ENCODE results near the gene GJB1. TPM values are rescaled to one million over a fixed set of nuclear protein-coding genes. Genes with fewer than 3 reads are reported as not detected.

The GJB1 gene
- total RNA-seq, 2 donors from 2014 or later = 0.16 TPM; not detected in 1

DNA sequence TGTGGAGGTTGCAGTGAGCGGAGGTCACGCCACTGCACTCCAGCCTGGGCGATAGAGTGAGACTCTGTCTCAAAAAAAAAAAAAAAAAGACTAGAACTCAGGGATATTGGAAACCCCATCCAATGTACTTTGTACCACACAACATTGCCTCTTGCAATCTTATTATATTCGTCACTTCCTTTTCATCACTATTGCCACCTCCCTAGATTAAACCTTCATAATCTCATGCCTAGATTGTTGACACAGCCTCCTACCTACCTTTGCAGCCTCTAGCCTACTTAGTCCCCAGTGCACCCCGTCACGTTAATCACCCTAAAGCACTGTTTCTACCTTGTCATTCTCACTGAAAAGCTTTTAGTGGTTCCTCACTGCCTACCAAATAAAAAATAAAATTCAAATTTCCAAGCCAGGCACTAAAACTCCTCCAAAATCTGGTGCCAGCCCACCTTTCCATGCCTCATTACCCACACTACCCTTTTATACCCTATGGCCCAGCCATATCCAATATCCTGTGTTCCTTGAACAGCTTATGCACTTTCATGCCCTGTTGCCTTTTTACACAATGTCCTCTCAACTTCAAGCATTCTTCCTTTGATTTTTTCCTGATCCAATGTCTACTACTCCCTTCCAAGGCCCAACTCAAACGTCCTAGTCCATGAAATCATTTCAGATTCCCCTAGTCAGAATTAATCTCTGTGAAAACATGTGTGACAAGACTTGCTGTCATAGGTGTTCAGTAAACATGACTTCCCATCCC is 23.6 kb upstream of the GJB1 start:
- H3K9me3 Mint-ChIP-seq = no peaks in the 10 kb centered on the region
- H3K36me3 Mint-ChIP-seq = peaks cover 6 to 23% of the 10 kb centered on the region in 2 donors
- DNase-seq (ENCODE audit: low spot score in 2 of 2) (no peak), ATAC-seq (no peak)
- H3K27ac Mint-ChIP-seq = no peak overlapping the region

DNA sequence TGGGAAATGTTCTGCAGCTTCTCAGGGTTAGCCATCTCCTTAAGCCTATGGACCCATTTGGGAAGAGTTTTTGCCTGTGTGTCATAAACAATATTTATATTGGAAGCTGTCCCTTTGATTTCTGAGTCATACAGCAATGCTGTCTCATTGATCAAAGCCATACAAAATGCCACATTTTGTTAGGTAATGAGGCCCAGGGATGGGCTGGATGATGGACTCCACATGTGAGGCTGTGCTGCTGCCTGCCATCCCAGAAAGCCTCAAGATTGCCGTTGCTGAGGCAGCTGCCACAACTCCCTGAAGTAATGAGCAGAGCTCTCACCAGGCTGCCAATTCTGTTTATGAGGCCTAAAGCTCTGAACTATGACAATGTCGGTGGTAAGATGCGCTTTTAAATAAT is 12.2 kb upstream of the GJB1 start:
- H3K27ac Mint-ChIP-seq = peak overlapping the region in 1 of 2 donors; percentile 72
- ATAC-seq (no peak), DNase-seq (ENCODE audit: low spot score in 2 of 2) (no peak)
- no peaks in the 10 kb centered on the region for H3K36me3 Mint-ChIP-seq
- no peaks in the 10 kb centered on the region for H3K9me3 Mint-ChIP-seq

DNA sequence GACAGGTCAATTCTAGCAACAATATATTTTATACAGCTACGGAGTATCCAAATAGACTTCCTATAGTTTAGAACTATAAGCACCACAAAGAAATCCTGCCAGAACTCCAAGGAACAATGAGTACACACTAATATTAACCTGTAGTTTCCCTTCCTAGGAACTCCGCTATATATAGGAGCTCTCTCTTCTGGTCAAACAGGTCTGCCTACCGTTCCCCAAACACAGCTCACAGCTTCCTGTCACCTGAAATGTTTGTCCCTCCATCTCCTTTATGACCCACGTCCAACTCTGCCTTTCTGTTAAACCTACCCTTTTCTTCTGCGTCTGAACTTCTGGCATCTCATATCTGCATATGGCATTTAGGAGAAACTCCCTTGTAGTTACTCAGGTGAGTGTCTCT is 10.5 kb upstream of the GJB1 start:
- no peak overlapping the region for H3K27ac Mint-ChIP-seq
- DNase-seq (ENCODE audit: low spot score in 2 of 2) = no peak
- no peaks in the 10 kb centered on the region for H3K9me3 Mint-ChIP-seq
- ATAC-seq = no peak
- no peaks in the 10 kb centered on the region for H3K36me3 Mint-ChIP-seq

DNA sequence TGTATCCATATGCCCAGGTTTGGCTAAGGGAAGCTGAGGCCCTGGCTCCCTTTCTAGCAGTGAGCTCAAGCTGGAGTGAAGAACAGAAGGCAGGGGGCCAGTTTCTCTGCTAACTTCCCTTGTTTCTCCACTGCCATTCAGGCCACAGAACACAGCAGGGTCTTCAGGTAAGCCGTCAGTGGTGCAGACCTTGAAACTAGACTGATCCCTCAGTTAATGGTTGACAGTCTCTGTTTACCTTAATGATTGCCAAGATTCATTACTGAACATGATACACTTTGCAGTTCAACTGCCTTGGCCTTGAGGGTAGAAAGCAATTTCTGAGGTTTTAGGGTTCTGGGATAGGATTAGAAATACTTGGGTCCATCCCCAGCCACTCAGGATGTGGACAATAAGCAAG is 8.9 kb upstream of the GJB1 start:
- Mint-ChIP-seq H3K27ac (no peak overlapping the region), H3K9me3 (no peaks in the 10 kb centered on the region), H3K36me3 (no peaks in the 10 kb centered on the region)
- no peak for DNase-seq (ENCODE audit: low spot score in 2 of 2)
- no peak for ATAC-seq

DNA sequence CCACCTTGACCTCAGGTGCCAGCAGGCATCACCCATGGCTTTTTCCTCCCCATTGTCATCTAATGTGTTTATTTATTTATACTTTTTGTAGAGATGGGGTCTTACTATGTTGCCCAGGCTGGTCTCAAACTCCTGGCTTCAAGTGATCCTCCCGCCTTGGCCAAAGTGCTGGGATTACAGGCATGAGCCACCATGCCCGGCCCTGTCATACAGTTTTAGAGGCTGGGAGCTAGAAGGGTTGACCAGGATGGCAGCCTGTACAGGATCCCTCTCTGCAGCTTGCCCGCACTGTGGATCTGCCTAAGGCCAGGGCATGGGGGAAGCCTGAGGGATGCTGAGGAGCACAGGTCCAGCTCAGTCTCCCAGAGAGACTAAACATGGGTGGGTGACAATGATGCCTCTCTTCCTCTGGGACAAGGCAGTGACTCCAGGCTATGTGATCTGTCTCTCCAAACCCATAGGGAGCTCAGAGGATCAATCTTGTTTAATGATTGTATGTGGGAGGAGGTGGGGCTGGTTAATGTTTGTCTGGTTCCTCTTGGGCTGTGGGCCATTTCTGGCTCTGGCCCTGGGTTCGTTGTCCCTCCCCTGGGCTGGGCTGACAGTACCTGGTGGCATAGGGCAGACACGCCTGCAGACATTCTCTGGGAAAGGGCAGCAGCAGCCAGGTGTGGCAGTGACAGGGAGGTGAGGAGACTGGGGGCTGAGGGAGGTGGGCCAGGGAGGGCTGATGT is 8.3 kb upstream of the GJB1 start:
- ATAC-seq = no peak
- Mint-ChIP-seq H3K36me3 (no peaks in the 10 kb centered on the region), H3K9me3 (no peaks in the 10 kb centered on the region), H3K27ac (no peak overlapping the region)
- DNase-seq (ENCODE audit: low spot score in 2 of 2) = no peak

DNA sequence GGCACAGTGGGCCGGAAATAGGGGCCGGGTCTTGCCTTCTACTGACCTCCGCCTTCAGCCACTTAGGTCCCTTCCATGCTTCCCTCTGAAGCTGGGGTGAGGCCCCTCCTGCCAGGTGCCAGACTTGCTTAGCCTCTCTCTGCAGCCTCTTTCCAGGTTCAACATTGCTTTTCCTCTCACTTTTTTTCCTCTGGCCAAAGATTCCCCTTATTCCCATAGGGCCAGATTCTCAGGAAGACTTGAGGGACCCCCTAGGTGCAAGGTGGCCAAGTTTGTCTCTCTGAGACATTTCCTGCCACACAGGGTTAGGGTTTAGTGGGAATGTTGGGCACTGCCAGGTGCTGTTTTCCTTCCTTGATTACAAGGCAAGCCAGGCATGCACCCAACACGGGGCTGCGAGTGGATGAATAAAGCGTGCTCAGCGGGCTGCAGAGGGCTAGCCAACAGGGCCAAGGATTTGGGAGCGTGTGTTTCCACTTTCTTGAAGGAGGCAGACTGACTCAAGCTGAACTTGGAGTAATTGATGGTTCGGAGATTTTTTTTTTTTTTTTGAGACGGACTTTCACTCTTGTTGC is 7.6 kb upstream of the GJB1 start:
- ATAC-seq (no peak), DNase-seq (ENCODE audit: low spot score in 2 of 2) (no peak)
- Mint-ChIP-seq H3K9me3 (no peaks in the 10 kb centered on the region), H3K36me3 (no peaks in the 10 kb centered on the region), H3K27ac (no peak overlapping the region)

DNA sequence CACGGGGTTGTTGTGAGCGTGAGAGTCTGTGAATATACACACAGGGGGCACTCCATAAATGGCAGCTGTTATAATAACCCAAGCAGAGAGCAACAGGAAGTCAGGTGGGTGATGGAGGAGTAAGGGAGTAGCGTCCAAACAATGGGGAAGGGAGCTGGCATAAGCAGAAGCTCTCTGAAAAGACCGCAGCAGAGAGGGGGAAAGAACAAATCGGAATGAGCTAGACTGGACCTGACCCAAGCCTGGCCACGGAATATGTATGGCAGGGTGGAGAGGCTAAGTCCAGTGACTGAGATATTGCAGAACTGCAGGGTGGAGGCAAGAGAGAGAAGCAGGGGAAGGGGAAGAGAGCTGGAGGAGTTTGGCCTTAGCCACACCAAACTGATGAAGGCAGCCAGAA is 6.5 kb upstream of the GJB1 start:
- H3K36me3 Mint-ChIP-seq = no peaks in the 10 kb centered on the region
- no peak for DNase-seq (ENCODE audit: low spot score in 2 of 2)
- H3K27ac Mint-ChIP-seq = peak overlapping the region in 1 of 2 donors; percentile 70
- ATAC-seq = no peak
- H3K9me3 Mint-ChIP-seq = no peaks in the 10 kb centered on the region

DNA sequence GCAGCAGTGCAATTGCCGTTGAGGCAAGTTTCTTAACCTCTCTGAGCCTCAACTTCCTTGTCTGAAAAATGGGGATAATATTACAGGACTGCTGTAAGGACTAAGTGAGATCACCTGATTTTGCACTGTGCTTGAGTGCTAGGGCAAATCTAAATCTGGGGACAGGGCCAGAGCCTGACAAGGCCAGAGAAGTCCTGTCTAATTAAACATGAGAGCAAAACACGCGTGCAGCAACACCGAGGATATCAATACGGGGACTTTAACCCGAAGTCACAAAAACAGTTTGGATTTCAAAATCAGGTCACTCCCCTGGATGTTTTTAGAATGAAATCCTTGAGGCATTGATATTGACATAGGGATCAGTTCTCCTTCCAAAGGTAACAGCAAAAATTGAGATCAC is 5.7 kb upstream of the GJB1 start:
- no peak for DNase-seq (ENCODE audit: low spot score in 2 of 2)
- H3K9me3 Mint-ChIP-seq = no peaks in the 10 kb centered on the region
- ATAC-seq = no peak
- no peaks in the 10 kb centered on the region for H3K36me3 Mint-ChIP-seq
- H3K27ac Mint-ChIP-seq = no peak overlapping the region

DNA sequence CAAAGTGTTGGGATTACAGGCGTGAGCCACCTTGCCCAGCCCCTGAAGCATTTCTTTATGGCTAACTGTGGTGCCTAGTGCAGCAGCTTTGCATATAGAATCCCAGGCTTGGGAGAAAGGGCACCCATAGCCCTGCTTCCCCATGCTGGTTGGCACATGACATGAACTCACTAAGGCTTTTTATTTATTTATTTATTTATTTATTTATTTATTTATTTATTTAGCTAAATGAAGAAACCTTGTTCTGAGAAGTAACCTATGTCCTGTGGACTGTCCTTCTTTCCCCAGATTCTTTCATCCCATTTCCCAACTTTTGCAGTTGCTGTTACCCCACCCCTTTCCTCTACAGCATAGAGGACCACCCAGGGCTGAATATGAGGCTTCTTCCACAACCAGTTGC is 1.9 kb upstream of the GJB1 start:
- Mint-ChIP-seq H3K36me3 (no peaks in the 10 kb centered on the region), H3K9me3 (no peaks in the 10 kb centered on the region), H3K27ac (no peak overlapping the region)
- DNase-seq (ENCODE audit: low spot score in 2 of 2) = no peak
- ATAC-seq = no peak

DNA sequence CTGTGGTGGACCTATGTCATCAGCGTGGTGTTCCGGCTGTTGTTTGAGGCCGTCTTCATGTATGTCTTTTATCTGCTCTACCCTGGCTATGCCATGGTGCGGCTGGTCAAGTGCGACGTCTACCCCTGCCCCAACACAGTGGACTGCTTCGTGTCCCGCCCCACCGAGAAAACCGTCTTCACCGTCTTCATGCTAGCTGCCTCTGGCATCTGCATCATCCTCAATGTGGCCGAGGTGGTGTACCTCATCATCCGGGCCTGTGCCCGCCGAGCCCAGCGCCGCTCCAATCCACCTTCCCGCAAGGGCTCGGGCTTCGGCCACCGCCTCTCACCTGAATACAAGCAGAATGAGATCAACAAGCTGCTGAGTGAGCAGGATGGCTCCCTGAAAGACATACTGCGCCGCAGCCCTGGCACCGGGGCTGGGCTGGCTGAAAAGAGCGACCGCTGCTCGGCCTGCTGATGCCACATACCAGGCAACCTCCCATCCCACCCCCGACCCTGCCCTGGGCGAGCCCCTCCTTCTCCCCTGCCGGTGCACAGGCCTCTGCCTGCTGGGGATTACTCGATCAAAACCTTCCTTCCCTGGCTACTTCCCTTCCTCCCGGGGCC is 1.2 kb downstream of the GJB1 start:
- Mint-ChIP-seq H3K36me3 (no peaks in the 10 kb centered on the region), H3K27ac (no peak overlapping the region), H3K9me3 (no peaks in the 10 kb centered on the region)
- DNase-seq (ENCODE audit: low spot score in 2 of 2) = no peak
- ATAC-seq = no peak

DNA sequence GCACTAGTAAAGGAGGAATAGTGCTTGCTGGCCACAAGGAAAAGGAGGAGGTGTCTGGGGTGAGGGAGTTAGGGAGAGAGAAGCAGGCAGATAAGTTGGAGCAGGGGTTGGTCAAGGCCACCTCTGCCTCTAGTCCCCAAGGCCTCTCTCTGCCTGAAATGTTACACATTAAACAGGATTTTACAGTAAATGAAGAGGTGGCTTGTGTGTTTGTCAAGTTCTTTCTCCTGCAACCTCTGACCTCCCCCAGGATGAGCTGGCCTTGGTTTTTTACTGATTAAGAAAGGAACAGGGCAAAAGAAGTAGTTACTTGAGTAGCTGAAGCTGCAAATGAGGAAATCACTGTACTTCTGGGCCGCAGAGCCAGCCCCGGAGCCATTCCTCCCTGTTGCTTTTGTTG is 2.0 kb downstream of the GJB1 start:
- ATAC-seq (no peak), DNase-seq (ENCODE audit: low spot score in 2 of 2) (no peak)
- Mint-ChIP-seq H3K36me3 (no peaks in the 10 kb centered on the region), H3K27ac (no peak overlapping the region), H3K9me3 (no peaks in the 10 kb centered on the region)

DNA sequence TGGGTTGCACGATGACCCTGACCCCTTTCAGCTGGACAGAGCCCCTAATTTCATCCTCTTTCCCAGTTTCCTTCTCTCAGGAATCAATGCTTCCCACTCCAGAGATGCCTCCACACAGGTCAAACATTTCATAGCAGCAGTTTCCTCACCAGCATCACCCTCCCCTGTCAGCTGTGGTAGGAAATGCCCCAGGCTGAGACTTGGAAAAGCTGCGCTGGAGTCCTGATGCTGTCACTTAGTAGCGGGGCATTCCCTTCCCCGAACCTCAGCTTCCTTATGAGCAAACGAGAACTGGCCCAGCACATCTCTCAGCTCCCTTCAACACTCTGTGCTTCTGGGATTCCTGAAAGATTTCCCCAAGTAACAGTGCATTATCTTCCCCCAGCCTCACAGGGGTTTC is 2.7 kb downstream of the GJB1 start:
- no peak for ATAC-seq
- DNase-seq (ENCODE audit: low spot score in 2 of 2) = no peak
- no peaks in the 10 kb centered on the region for H3K36me3 Mint-ChIP-seq

DNA sequence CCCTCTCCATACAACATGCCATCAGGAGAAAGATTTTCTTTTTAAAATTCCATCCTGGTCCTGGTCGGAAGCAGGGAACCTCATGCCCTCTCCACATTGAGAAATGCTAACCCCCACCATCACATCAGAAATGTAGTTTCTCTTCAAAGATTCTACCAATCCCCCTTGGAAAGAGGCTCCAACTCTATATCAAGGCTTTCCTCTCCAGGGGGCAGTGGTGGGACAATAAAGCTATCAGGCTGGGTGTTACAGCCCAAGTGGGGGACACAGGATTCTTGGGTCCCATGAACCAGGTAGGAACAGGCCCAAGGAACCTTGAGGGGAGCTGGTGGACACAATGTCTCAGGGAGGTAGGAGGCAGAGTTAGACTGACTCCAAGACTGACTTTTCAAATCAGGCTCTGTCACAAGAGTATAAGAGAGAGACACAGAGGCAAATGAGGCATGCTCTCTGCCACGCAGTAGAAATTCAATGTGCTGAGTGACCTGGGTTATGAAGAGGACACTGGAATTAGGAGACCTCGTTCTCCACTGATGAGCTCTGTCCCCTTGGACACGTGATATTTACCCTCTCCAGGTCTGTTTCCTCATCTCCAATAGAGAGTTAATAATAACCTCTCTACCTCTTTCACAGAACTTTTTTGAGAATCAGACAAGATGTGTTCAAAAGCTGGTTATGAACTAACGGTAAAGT is 4.5 kb downstream of the GJB1 start:
- Mint-ChIP-seq H3K9me3 (no peaks in the 10 kb centered on the region), H3K36me3 (no peaks in the 10 kb centered on the region), H3K27ac (peak overlapping the region in 1 of 2 donors; percentile 47)
- DNase-seq (ENCODE audit: low spot score in 2 of 2) = no peak
- no peak for ATAC-seq

More for the DNA sequence above, 2.7 kb downstream of the GJB1 start:
- Mint-ChIP-seq H3K9me3 (no peaks in the 10 kb centered on the region), H3K27ac (no peak overlapping the region)

DNA sequence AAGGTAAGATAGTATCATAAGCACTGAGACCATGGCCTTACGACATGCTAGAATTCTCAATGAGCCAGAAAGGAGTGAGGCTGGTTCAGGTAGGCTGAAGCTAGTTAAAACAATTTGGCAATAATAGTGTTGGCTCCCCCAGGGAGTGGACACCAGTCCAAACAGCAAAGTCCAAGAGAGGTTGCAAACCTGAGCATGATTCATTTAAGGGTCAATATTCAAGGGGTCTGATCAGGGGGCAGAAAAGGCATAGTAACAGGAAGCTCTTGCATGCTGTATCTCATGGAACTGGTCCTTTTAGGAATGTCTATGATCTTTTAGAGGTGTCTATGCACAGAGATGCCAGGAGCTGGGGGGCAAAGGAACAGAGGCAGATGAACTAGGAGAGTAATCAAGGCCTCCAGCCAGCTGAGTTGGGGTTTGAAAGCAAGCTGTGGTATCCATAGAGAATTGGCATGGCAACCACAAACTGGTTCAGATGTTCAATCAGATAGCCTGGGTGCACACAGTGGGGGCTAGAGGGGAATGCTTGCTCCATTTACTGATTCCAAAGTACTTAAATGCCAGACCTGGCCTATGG is 5.1 kb downstream of the GJB1 start:
- ATAC-seq (no peak), DNase-seq (ENCODE audit: low spot score in 2 of 2) (no peak)
- H3K9me3 Mint-ChIP-seq = no peaks in the 10 kb centered on the region
- H3K36me3 Mint-ChIP-seq = no peaks in the 10 kb centered on the region
- no peak overlapping the region for H3K27ac Mint-ChIP-seq

DNA sequence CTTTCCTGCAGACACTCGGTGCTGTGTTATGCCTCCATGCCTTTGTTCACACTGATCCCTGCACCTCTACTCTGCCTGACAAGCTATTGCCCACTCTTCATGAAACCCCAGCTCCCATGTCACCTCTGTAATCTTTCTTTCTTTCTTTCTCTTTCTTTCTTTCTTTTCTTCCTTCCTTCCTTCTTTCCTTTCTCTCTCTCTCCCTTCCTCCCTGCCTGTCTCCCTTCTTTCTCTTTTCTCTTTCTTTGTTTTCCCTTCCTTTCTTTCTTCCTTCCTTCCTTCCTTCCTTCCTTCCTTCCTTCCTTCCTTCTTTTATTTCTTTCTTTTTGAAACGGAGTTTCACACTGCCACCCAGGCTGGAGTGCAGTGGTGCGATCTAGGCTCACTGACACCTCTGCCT is 12.5 kb downstream of the GJB1 start:
- DNase-seq (ENCODE audit: low spot score in 2 of 2) = no peak
- ATAC-seq = no peak
- H3K36me3 Mint-ChIP-seq = peaks cover 7 to 8% of the 10 kb centered on the region in 2 donors
- no peaks in the 10 kb centered on the region for H3K9me3 Mint-ChIP-seq
- H3K27ac Mint-ChIP-seq = no peak overlapping the region

DNA sequence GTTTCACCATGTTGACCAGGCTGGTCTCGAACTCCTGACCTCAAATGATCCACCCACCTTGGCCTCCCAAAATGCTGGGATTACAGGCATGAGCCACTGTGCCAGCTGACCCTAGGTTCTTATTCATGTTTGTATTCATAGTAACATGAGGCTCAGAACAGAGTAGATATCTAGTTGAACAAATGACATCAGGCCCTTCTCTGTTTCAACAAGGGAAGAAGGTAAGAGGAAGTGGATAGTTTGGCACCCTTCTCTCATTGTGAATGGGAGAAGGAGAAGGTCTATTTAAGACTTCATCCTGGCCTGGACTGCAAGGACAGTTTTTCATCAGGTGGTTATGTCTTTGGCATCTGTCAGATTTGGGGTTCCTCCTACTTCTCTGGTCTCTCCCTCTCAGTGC is 13.8 kb downstream of the GJB1 start:
- no peak for DNase-seq (ENCODE audit: low spot score in 2 of 2)
- no peaks in the 10 kb centered on the region for H3K9me3 Mint-ChIP-seq
- no peak for ATAC-seq
- H3K36me3 Mint-ChIP-seq = peaks cover 8 to 12% of the 10 kb centered on the region in 2 donors
- no peak overlapping the region for H3K27ac Mint-ChIP-seq

Measured in activated naive CD4-positive, alpha-beta T cell treated with anti-CD3 and anti-CD28 coated beads, Interleukin-2, amount 50 U/mL, for 72 hours (primary cell).